ENCODE measurements around the gene PLCD3.

DNA sequence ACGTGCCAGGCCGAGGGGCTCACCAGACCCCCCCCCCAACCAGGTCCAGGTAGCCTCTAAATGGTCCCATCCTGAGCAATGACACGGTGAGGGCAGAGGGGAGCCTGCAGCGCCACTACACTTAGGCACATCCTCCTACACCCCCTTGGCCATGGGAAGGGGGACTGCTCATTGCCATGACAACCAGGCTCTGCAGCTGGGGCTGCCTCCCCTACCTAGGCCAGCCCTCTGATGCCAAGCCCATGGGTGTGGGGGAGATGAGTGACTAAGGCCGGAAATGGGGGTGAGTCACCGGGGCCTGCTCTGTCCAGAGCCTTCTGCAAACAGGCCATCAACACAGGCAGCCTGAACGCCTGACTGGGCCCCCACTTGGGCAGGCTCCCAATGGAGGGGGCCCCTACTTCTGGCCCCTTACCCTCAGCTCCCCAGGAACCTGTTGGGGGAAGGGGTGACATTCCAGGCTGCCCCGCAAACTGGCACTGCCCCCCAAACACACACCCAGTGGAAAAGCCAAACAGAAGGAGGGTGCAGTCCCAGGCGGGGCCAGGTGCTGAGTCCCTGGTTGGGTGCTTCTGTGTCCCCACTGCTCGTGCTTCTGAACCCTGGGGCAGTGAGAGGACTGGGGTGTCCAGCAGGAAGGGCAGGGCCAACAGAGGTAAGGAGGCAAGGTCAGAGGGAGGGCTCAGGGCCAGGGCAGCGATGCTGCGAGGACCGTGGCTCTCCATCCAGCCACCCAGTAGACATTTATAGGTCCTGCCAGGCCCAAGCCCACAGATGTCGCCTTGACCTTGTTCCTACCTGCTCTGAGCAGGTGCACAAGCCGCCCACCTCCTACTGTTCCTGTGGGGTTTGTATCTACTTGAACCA, 8.2 kb downstream of the PLCD3 start:
- TF ChIP-seq, protein P1, sequence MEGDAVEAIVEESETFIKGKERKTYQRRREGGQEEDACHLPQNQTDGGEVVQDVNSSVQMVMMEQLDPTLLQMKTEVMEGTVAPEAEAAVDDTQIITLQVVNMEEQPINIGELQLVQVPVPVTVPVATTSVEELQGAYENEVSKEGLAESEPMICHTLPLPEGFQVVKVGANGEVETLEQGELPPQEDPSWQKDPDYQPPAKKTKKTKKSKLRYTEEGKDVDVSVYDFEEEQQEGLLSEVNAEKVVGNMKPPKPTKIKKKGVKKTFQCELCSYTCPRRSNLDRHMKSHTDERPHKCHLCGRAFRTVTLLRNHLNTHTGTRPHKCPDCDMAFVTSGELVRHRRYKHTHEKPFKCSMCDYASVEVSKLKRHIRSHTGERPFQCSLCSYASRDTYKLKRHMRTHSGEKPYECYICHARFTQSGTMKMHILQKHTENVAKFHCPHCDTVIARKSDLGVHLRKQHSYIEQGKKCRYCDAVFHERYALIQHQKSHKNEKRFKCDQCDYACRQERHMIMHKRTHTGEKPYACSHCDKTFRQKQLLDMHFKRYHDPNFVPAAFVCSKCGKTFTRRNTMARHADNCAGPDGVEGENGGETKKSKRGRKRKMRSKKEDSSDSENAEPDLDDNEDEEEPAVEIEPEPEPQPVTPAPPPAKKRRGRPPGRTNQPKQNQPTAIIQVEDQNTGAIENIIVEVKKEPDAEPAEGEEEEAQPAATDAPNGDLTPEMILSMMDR (conservative IDR thresholded peaks at IDR 0.05; ENCODE audit: low read length): no peak
- TF ChIP-seq EZH2phosphoT487 (IDR thresholded peaks at IDR 0.05; ENCODE audit: borderline replicate concordance, low read depth, low read length): no peak
